HG03558 (cell line): ENCODE measurements around the gene TMED6.
"Not testable (repeated sequence)": the region's sequence is repeated elsewhere in the genome, so short reads cannot be mapped to it uniquely, and the experiment has no call there.

Experiments used
- ATAC-seq: cut with Tn5 transposase; IDR thresholded peaks from one replicate; pipeline ENCODE4 v1.9.1; 2021; ENCODE audit warnings: moderate number of reproducible peaks; ENCODE audit not compliant: unreplicated experiment; ENCODE audit errors: extremely low read depth

The TMED6 gene

DNA sequence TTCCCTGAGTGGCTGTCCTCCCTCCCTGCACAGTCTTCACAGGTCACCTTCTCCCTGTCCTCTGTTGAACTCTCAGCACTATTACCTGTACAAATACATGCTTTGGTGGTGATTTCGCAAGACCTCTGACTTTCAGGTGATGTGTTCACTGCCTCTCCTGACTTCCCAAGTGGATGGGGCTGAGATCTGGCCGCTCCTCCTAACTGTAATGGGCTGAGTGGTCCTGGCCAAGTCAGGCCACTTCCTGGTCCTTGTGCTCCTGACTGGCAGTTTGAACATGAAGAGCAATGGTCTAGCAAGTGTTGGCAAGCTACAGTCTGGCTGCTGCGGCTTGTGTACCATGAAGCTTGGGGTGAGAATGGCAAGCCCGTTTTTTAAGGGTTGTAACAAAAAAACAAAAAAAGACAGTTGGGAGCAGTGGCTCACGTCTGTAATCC, 11.7 kb upstream of the TMED6 start:
- ATAC-seq = no peak

GRCh38 chr16:69360070-69360469, 8.5 kb upstream of the TMED6 start:
- ATAC-seq = not testable (repeated sequence)

DNA sequence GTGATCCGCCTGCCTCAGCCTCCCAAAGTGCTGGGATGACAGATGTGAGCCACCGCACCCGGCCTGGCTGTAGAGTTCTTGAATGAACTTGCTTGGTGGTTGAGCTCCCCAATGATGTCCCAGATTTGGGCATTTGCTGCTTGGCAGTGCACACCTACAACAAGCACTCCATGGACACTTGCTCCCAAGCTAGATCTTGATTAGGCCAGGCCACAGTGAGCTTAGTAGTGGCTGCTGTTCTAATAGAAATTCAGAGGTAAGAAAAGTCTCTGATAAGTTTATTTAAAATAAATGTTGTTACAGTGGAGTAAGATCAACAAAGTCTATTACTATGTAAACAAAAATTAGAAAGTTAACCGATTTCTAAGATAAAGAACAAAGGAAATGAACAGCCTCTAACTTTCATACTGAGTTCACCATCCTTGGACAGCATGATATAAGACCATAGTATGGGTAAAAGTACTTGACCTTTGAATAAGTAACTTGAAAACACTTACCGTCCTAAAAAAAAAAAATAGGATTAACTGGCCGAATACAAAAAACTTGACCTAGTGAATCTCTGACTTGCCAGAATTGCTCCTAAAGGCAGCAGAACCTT, 951 bp downstream of the TMED6 start:
- ATAC-seq = no peak

GRCh38 chr16:69349536-69349935, 2.0 kb downstream of the TMED6 start:
- no peak for ATAC-seq

GRCh38 chr16:69348222-69348621, 3.4 kb downstream of the TMED6 start:
- no peak for ATAC-seq

DNA sequence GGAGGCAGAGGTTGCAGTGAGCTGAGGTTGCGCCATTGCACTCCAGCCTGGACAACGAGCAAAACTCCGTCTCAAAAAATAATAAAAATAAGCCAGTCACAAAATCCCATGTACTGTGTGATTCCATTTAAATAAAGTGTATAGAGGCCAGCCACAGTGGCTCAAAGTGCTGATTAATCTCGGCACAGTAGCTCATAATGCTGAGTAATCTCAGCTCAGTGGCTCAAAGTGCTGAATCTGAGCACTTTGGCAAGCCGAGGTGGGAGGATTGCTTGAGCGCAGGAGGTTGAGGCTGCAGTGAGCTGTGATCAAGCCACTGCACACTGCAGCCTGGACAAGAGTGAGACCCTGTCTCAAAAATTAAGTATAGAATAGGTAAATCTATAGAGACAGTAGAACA, 4.9 kb downstream of the TMED6 start:
- ATAC-seq = no peak

GRCh38 chr16:69345923-69346322, 5.7 kb downstream of the TMED6 start:
- no peak for ATAC-seq

- ATAC-seq = no peak
Measured at GRCh38 chr16:69344171-69344570, 7.4 kb downstream of the TMED6 start.

- ATAC-seq = no peak
Measured at GRCh38 chr16:69340095-69340644, 11.4 kb downstream of the TMED6 start.

GRCh38 chr16:69339289-69340094, 12.1 kb downstream of the TMED6 start, which contains the start of the genes COG8 and NIP7:
Gene COG8, minus strand, starts transcription at chr16:69339564. Its CDS starts 12 bp downstream, at chr16:69339552.
Gene NIP7, plus strand, starts transcription at chr16:69339772. Its CDS starts 58 bp downstream, at chr16:69339830.
- peak; percentile 66 for ATAC-seq

DNA sequence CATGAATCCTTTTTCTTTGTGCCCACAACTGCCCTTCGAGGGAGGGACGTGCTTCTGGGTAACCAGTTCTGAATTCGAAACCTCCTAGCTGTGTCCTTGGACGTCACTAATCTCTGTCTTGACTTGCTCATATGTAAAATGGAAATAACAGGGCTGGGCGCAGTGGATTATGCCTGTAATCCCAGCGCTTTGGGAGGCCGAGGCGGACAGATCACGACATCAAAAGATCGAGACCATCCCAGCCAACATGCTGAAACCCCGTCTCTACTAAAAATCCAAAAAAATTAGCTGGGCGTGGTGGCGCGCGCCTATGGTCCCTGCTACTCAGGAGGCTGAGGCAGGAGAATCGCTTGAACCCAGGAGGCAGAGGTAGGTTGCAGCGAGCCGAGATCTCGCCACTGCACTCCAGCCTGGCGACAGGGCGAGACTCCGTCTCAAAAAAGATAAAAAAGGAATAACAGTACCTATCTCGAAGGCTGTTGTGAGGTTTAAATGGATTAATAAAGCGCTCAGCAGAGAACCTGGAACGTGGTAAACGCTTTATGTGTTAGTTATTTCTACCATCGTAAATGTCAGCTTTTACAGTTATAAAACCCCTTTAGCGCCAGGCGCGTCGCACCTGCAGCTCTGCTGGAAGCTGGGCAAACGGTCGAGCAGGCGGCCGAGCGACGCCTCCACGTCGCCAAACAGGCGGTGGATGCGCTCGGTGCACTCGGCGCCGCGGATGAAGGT, 12.9 kb downstream of the TMED6 start:
- no peak for ATAC-seq

DNA sequence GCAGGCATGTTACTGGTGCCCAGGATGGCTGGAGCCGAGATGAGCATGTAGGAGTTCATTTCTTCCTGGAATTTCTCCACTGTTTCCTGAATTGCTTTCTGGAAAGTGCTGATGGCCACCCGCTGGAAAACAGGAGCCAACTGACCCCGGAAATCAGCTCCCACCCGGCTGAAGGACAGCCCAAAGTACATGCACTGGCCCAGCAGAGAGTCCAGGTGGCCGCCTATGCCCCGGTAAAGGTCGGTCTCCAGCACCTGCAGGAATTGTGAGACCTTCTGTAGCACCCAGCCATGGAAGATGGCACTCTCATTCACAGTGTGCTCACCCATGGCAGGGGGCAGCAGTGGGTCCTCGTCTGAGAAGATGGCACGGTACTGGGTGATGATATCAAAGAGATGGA, 16.9 kb downstream of the TMED6 start:
- ATAC-seq = no peak

- ATAC-seq = peak; percentile 60
Measured at GRCh38 chr16:69330286-69331109, 21.1 kb downstream of the TMED6 start, which contains the start of gene PDF. Gene PDF, minus strand, starts transcription at chr16:69330588. Its CDS starts 18 bp downstream, at chr16:69330570.

- peak; percentile 19 for ATAC-seq
Measured at GRCh38 chr16:69329369-69330285, 22.0 kb downstream of the TMED6 start.

- no peak for ATAC-seq
Measured at GRCh38 chr16:69328854-69329316, 22.7 kb downstream of the TMED6 start.

DNA sequence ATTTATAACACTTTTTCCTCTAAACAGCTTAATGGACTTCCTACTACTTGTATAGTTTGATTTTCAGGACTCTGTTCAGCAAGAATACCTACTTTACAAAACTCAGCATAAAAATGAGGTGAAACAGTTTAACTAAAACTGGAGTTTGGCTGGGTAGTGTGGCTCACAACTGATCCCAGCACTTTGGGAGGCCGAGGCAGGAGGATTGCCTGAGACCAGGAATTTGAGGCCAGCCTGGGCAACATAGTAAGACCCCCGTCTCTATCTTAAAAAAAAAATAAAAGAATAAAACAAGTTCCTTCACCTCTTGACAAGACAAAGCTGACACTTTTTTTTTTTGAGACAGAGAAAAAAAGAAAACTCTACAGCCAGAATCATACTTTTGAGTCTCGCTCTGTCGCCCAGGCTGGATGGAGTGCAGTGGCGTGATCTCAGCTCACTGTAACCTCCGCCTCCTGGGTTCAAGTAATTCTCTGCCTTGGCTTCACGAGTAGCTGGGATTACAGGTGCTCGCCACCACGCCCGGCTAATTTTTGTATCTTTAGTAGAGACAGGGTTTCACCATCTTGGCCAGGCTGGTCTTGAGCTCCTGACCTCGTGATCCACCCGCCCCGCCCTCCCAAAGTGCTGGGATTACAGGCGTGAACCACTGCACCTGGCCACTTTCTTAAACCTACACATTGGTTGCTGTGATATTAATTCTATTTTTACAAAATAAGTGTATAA, 23.8 kb downstream of the TMED6 start:
- ATAC-seq = no peak

GRCh38 chr16:69326172-69326873, 25.3 kb downstream of the TMED6 start:
- no peak for ATAC-seq
